Loucy (cell line): ENCODE results near the gene AKR1A1.

Experiments used
- H2AFZ ChIP-seq: fragments of 200-600 bp; sonication (generic); 2 replicates; pipeline ENCODE4 v1.6.0; 2016; ENCODE audit warnings: antibody characterized with exemption, mild to moderate bottlenecking, low read length, moderate library complexity
- H3F3A ChIP-seq: fragments of 200-600 bp; 2 replicates; pipeline ENCODE4 v1.6.0; 2016; ENCODE audit warnings: antibody characterized with exemption, low read depth, mild to moderate bottlenecking
- H3K27me3 ChIP-seq: fragments of 200-600 bp; sonication (generic); 2 replicates; pipeline ENCODE4 v1.6.1; 2014; ENCODE audit warnings: low read length, mild to moderate bottlenecking; ENCODE audit not compliant: insufficient read depth, poor library complexity, severe bottlenecking
- H3K36me3 ChIP-seq: fragments of 200-600 bp; sonication (generic); 2 replicates; pipeline ENCODE4 v1.6.1; 2016; ENCODE audit warnings: low read length; ENCODE audit not compliant: insufficient read depth
- H3K4me1 ChIP-seq: fragments of 200-600 bp; sonication (generic); 2 replicates; pipeline ENCODE4 v1.5.1; 2014; ENCODE audit warnings: low read length, mild to moderate bottlenecking; ENCODE audit not compliant: insufficient read depth, poor library complexity, severe bottlenecking
- H3K4me2 ChIP-seq: fragments of 200-600 bp; sonication (generic); 2 replicates; pipeline ENCODE4 v1.6.0; 2014; ENCODE audit warnings: antibody characterized with exemption, low read length, low read depth, mild to moderate bottlenecking; ENCODE audit not compliant: poor library complexity, severe bottlenecking
- H3K4me3 ChIP-seq: fragments of 200-600 bp; sonication (generic); 2 replicates; pipeline ENCODE4 v1.5.1; 2014; ENCODE audit warnings: low read length, mild to moderate bottlenecking, mixed read lengths; ENCODE audit not compliant: poor library complexity, severe bottlenecking
- H3K79me2 ChIP-seq: fragments of 200-600 bp; sonication (generic); 2 replicates; pipeline ENCODE4 v1.6.1; 2014; ENCODE audit warnings: low read length; ENCODE audit not compliant: insufficient read depth
- H3K9ac ChIP-seq: fragments of 200-600 bp; sonication (generic); 2 replicates; pipeline ENCODE4 v1.6.0; 2014; ENCODE audit warnings: mild to moderate bottlenecking, low read depth, low read length, moderate library complexity; ENCODE audit not compliant: poor library complexity, severe bottlenecking
- H3K9me2 ChIP-seq: fragments of 200-600 bp; sonication (generic); replicated peaks from 2 replicates; pipeline ENCODE4 v1.6.1; 2016; ENCODE audit warnings: low read depth, low read length, mixed read lengths
- H3K9me3 ChIP-seq: fragments of 200-600 bp; sonication (generic); 2 replicates; pipeline ENCODE4 v1.6.1; 2014; ENCODE audit warnings: mild to moderate bottlenecking, antibody characterized with exemption, low read length, low read depth; ENCODE audit not compliant: insufficient read depth
- H4K20me1 ChIP-seq: fragments of 200-600 bp; sonication (generic); 2 replicates; pipeline ENCODE4 v1.6.0; 2014; ENCODE audit warnings: antibody characterized with exemption, low read length, mild to moderate bottlenecking; ENCODE audit not compliant: insufficient read depth, poor library complexity, severe bottlenecking
- CTCF ChIP-seq: fragments of 200-600 bp; sonication (generic); conservative IDR thresholded peaks from 2 replicates; pipeline ENCODE4 v1.5.1; 2014; ENCODE audit warnings: mild to moderate bottlenecking, antibody characterized with exemption, low read length
- EZH2phosphoT487 ChIP-seq: fragments of 200-600 bp; IDR thresholded peaks from 2 replicates; pipeline ENCODE4 v1.6.1; 2018; ENCODE audit warnings: antibody characterized with exemption, mild to moderate bottlenecking, moderate library complexity, borderline replicate concordance

Gene AKR1A1

GRCh38 chr1:45615885-45616284, 65.3 kb downstream of the AKR1A1 start:
- Histone ChIP-seq H3K4me1 (no peaks in the 10 kb centered on the region), H3K9ac (no peak overlapping the region), H3K79me2 (no peaks in the 10 kb centered on the region), H3K27me3 (no peaks in the 10 kb centered on the region), H3K4me3 (no peak overlapping the region), H3K9me3 (no peaks in the 10 kb centered on the region), H3K36me3 (peaks cover 75% of the 10 kb centered on the region), H4K20me1 (no peaks in the 10 kb centered on the region), H3F3A (no peaks in the 10 kb centered on the region), H3K9me2 (no peaks in the 10 kb centered on the region), H2AFZ (no peak overlapping the region), H3K4me2 (no peak overlapping the region)
- TF ChIP-seq CTCF (no peak), EZH2phosphoT487 (no peak)

GRCh38 chr1:45617618-45618017, 67.0 kb downstream of the AKR1A1 start:
- Histone ChIP-seq H3F3A (no peaks in the 10 kb centered on the region), H3K4me3 (no peak overlapping the region), H3K27me3 (no peaks in the 10 kb centered on the region), H3K9me2 (no peaks in the 10 kb centered on the region), H3K9ac (no peak overlapping the region), H3K79me2 (no peaks in the 10 kb centered on the region), H2AFZ (no peak overlapping the region), H3K36me3 (peaks cover 65% of the 10 kb centered on the region), H4K20me1 (no peaks in the 10 kb centered on the region), H3K4me1 (no peaks in the 10 kb centered on the region), H3K9me3 (no peaks in the 10 kb centered on the region), H3K4me2 (no peak overlapping the region)
- TF ChIP-seq EZH2phosphoT487 (no peak), CTCF (no peak)

GRCh38 chr1:45619149-45619921, 68.7 kb downstream of the AKR1A1 start:
- no peaks in the 10 kb centered on the region for H3K9me3 ChIP-seq
- H4K20me1 ChIP-seq: no peaks in the 10 kb centered on the region
- H3K36me3 ChIP-seq: peaks cover 55% of the 10 kb centered on the region
- no peaks in the 10 kb centered on the region for H3K9me2 ChIP-seq
- H3K4me1 ChIP-seq: no peaks in the 10 kb centered on the region
- H3F3A ChIP-seq: no peaks in the 10 kb centered on the region
- no peaks in the 10 kb centered on the region for H3K79me2 ChIP-seq
- no peak overlapping the region for H3K4me2 ChIP-seq
- H3K27me3 ChIP-seq: no peaks in the 10 kb centered on the region
- H3K4me3 ChIP-seq: no peak overlapping the region
- no peak overlapping the region for H2AFZ ChIP-seq
- TF ChIP-seq CTCF: no peak
- no peak overlapping the region for H3K9ac ChIP-seq
